ENCODE data around the gene LEPROT.

GRCh38 chr1:65425006-65425405 lies 4.5 kb downstream of the LEPROT start:
- no peak for TF ChIP-seq CTCF (IDR thresholded peaks at IDR 0.05; ENCODE audit: low read depth, low read length, poor library complexity, severe bottlenecking)
- no peak for TF ChIP-seq EZH2phosphoT487 (IDR thresholded peaks at IDR 0.05; ENCODE audit: borderline replicate concordance, low read length)

Measured in DOHH2 (cell line).